Ascending aorta (tissue), 2 donors: ENCODE results near the gene SGPP1. TPM values are rescaled to one million over a fixed set of nuclear protein-coding genes. Genes with fewer than 3 reads are reported as not detected.

Source experiments
- DNase-seq, 2 donors: peaks; one replicate each; pipeline ENCODE4 v3.0.0-alpha.2; 2019; ENCODE audit warnings: low spot score in 2 of 2
- H3K27ac ChIP-seq, 2 donors: fragments of 200-600 bp; sonication (generic); one replicate each; pipeline ENCODE4 v1.5.1; 2016 to 2017; ENCODE audit warnings: mild to moderate bottlenecking in 1 of 2
- H3K27me3 ChIP-seq: fragments of 200-600 bp; sonication (generic); one replicate; pipeline ENCODE4 v1.5.1; 2017
- H3K36me3 ChIP-seq, 2 donors: fragments of 200-600 bp; sonication (generic); one replicate each; pipeline ENCODE4 v1.5.1; 2016
- H3K4me1 ChIP-seq, 2 donors: fragments of 200-600 bp; sonication (generic); one replicate each; pipeline ENCODE4 v1.5.1; 2016 to 2017; ENCODE audit warnings: mild to moderate bottlenecking in 1 of 2
- H3K4me3 ChIP-seq, 2 donors: fragments of 200-600 bp; sonication (generic); one replicate each; pipeline ENCODE4 v1.5.1; 2016 to 2017; ENCODE audit warnings: mild to moderate bottlenecking in 1 of 2
- H3K9me3 ChIP-seq, 2 donors: fragments of 200-600 bp; sonication (generic); one replicate each; pipeline ENCODE4 v1.5.1; 2016
- intact Hi-C: fragments of 100-400 bp; cut with DNase I; formaldehyde crosslinking; loops from one replicate; pipeline ENCODE4 v1.15.1; 2023
- total RNA-seq: library from RNA; depleted of rRNA; stranded (reverse); fragments of >200 nt; gene quantifications from one replicate; pipeline ENCODE4 v1.1.0, GENCODE V29; 2016
- TF ChIP-seq, protein P1 (sequence below), 3 experiments: fragments of 200-600 bp in 2 of 3; fragments of 450-650 bp in 1 of 3; sonication (generic) in 2 of 3; IDR thresholded peaks; one replicate each; pipeline ENCODE4 v1.5.1; 2016 to 2019; ENCODE audit warnings: antibody characterized with exemption in 3 of 3, mild to moderate bottlenecking in 1 of 3, moderate library complexity in 1 of 3

Gene SGPP1
- total RNA-seq, 1 donor from 2014 or later = 20.3 TPM

- no peak for DNase-seq
- intact Hi-C loops = no loop called here
- H3K36me3 ChIP-seq = no peaks in the 10 kb centered on the region
- no peaks in the 10 kb centered on the region for H3K4me1 ChIP-seq
- TF ChIP-seq, protein P1, sequence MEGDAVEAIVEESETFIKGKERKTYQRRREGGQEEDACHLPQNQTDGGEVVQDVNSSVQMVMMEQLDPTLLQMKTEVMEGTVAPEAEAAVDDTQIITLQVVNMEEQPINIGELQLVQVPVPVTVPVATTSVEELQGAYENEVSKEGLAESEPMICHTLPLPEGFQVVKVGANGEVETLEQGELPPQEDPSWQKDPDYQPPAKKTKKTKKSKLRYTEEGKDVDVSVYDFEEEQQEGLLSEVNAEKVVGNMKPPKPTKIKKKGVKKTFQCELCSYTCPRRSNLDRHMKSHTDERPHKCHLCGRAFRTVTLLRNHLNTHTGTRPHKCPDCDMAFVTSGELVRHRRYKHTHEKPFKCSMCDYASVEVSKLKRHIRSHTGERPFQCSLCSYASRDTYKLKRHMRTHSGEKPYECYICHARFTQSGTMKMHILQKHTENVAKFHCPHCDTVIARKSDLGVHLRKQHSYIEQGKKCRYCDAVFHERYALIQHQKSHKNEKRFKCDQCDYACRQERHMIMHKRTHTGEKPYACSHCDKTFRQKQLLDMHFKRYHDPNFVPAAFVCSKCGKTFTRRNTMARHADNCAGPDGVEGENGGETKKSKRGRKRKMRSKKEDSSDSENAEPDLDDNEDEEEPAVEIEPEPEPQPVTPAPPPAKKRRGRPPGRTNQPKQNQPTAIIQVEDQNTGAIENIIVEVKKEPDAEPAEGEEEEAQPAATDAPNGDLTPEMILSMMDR (IDR thresholded peaks at IDR 0.05) = no peak
- H3K27me3 ChIP-seq = no peaks in the 10 kb centered on the region
- H3K27ac ChIP-seq = no peak overlapping the region
- H3K4me3 ChIP-seq = no peak overlapping the region
- no peaks in the 10 kb centered on the region for H3K9me3 ChIP-seq
These were observed 26.1 kb downstream of the SGPP1 start for GRCh38 chr14:63701606-63702299.

GRCh38 chr14:63692310-63693020 is 35.4 kb downstream of the SGPP1 start:
- DNase-seq = no peak
- TF ChIP-seq, protein P1 (IDR thresholded peaks at IDR 0.05) = no peak
- Histone ChIP-seq H3K4me3 (no peak overlapping the region), H3K36me3 (peaks cover 10 to 11% of the 10 kb centered on the region in 2 donors), H3K9me3 (no peaks in the 10 kb centered on the region), H3K27me3 (no peaks in the 10 kb centered on the region), H3K27ac (no peak overlapping the region), H3K4me1 (no peaks in the 10 kb centered on the region)
- intact Hi-C loops = no loop called here

DNA sequence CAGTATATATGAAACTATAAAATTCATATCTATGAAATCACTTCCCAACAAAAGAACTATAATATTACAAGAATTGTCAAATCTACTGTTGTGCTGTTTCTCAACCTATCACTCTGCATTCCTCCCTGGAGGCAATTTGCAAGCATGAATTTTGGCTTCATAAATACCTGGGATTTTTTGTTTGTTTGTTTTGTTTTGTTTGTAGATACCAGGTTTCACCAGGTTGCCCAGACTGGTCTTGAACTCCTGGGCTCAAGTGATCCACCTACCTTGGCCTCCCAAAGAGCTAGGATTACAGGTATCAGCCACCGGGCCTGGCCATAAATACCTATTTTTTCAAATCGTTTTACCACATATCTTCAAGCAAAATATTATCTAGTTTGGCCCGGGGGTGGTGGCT is 38.7 kb downstream of the SGPP1 start:
- intact Hi-C loops = no loop called here
- TF ChIP-seq, protein P1 (IDR thresholded peaks at IDR 0.05) = no peak

DNA sequence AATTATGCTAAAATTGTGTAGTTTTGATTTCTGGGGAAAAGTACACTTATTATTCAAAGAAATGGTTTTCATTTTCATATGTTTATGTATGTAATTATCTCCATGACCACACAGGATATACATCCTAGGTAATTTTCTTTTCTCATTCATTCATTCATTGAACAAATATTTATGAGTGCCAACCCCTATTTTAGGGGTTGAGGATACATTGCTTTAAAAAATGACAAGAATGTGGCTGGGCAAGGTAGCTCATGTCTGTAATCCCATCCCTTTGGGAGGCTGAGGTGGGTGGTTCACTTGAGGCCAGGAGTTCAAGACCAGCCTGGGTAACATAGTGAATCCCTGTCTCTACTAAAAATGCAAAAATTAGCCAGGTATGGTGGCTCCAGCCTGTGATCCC is 40.9 kb downstream of the SGPP1 start:
- peaks cover 0 to 3% of the 10 kb centered on the region in 2 donors for H3K36me3 ChIP-seq

More for the DNA sequence above, 38.7 kb downstream of the SGPP1 start:
- H3K27ac ChIP-seq = no peak overlapping the region
- H3K4me1 ChIP-seq = no peaks in the 10 kb centered on the region
- no peak overlapping the region for H3K4me3 ChIP-seq
- H3K36me3 ChIP-seq = peaks cover 7 to 8% of the 10 kb centered on the region in 2 donors
- DNase-seq = no peak
- no peaks in the 10 kb centered on the region for H3K9me3 ChIP-seq
- no peaks in the 10 kb centered on the region for H3K27me3 ChIP-seq

DNA sequence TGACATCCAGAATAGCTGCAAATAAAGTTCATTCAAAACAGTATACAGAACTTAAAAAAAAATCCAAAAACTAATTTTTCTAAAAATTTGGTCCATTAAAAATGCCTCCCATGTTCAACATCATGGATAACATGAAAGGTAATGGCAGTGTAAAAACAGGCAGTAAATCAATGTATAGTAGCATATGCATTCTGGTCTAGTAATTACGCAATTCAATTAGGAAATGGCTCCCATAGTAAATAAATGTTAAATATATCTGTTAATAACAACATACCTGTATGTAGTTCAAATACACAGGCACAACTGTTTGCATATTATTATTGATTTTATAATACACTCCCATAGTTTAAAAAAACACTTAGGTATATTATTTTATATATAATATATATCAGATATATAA is 42.5 kb downstream of the SGPP1 start:
- Histone ChIP-seq H3K4me1 (no peaks in the 10 kb centered on the region), H3K36me3 (no peaks in the 10 kb centered on the region), H3K27me3 (no peaks in the 10 kb centered on the region), H3K9me3 (no peaks in the 10 kb centered on the region), H3K4me3 (no peak overlapping the region), H3K27ac (no peak overlapping the region)
- TF ChIP-seq, protein P1 (IDR thresholded peaks at IDR 0.05) = no peak
- intact Hi-C loops = no loop called here
- DNase-seq = no peak

More for the DNA sequence above, 40.9 kb downstream of the SGPP1 start:
- TF ChIP-seq, protein P1 (IDR thresholded peaks at IDR 0.05) = no peak
- Histone ChIP-seq H3K27ac (no peak overlapping the region), H3K9me3 (no peaks in the 10 kb centered on the region), H3K4me3 (no peak overlapping the region), H3K4me1 (no peaks in the 10 kb centered on the region), H3K27me3 (no peaks in the 10 kb centered on the region)
- intact Hi-C loops = no loop called here
- no peak for DNase-seq
